ENCODE results near the gene NVL.
A peak's percentile ranks its signal among the peaks of the same experiment; 100 is the strongest.

The NVL gene

DNA sequence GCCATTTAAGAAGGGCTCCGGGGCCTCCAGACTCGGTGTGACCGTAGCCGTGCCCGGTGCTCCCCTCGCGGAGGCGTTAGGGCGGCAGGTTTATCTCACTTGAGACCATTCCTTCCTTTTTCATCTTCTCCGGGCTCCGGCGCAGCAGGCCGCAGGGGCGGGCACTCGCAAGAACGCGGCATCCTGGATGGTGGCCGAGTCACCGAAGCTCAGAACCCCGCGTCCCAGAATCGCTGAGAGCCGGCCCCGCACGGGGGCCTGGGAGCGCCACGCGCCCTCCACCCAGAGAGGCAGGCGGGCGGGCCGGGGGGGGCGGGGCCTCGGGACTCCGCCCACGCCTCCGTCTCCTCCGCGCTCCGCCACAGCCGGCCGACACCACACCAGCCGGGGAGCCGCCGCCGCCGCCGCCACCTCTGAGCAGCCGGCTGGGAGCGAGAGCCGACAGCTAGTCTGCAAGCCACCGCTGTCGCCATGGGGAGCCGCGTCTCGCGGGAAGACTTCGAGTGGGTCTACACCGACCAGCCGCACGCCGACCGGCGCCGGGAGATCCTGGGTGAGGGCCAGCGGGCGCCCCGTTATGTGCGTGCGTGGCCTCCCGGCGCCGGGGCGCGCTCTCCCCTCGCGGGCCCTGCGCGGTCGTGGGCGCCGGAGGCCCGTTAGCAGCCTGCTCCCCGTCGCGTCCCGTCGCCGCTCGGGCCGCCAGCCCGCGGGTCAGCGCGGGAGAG, 146.9 kb downstream of the NVL start, which contains the start of gene DEGS1:
Gene DEGS1, plus strand, starts transcription at position 375 of the 725 bp plus-strand sequence. Its CDS starts 97 bp downstream, at position 472.
- Histone ChIP-seq H4K20me1 (ENCODE audit: insufficient read depth, low read length) (no peaks in the 10 kb centered on the region), H3K27ac (ENCODE audit: low read length) (peak within 1 kb of the TSS; percentile 89), H3K4me2 (ENCODE audit: low read depth, low read length) (peak within 1 kb of the TSS; percentile 75), H3K9me3 (replicated peaks; ENCODE audit: insufficient read depth, low read length) (no peaks in the 10 kb centered on the region), H3K79me2 (ENCODE audit: low read length) (peaks cover 46% of the 10 kb centered on the region), H3K9me2 (replicated peaks; ENCODE audit: insufficient read depth, low read length) (no peaks in the 10 kb centered on the region), H3F3A (ENCODE audit: insufficient read depth, low read length) (peaks cover 25% of the 10 kb centered on the region), H2AFZ (ENCODE audit: low read length) (peak within 1 kb of the TSS; percentile 90), H3K4me1 (ENCODE audit: low read length) (peaks cover 6% of the 10 kb centered on the region; the same call in 1 of the 2 replicates), H3K36me3 (replicated peaks; ENCODE audit: insufficient read depth, low read length) (no peaks in the 10 kb centered on the region), H3K27me3 (replicated peaks; ENCODE audit: insufficient read depth, low read length) (no peaks in the 10 kb centered on the region), H3K9ac (ENCODE audit: low read length) (peak within 1 kb of the TSS; percentile 84), H3K4me3 (ENCODE audit: low read length) (peak within 1 kb of the TSS; percentile 92)
- TF ChIP-seq, protein P1, sequence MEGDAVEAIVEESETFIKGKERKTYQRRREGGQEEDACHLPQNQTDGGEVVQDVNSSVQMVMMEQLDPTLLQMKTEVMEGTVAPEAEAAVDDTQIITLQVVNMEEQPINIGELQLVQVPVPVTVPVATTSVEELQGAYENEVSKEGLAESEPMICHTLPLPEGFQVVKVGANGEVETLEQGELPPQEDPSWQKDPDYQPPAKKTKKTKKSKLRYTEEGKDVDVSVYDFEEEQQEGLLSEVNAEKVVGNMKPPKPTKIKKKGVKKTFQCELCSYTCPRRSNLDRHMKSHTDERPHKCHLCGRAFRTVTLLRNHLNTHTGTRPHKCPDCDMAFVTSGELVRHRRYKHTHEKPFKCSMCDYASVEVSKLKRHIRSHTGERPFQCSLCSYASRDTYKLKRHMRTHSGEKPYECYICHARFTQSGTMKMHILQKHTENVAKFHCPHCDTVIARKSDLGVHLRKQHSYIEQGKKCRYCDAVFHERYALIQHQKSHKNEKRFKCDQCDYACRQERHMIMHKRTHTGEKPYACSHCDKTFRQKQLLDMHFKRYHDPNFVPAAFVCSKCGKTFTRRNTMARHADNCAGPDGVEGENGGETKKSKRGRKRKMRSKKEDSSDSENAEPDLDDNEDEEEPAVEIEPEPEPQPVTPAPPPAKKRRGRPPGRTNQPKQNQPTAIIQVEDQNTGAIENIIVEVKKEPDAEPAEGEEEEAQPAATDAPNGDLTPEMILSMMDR (IDR thresholded peaks at IDR 0.05; ENCODE audit: low read length) = peak; percentile 3; the same call in 1 of the 2 replicates
- no peak for TF ChIP-seq EZH2phosphoT487 (IDR thresholded peaks at IDR 0.05; ENCODE audit: low read length)
- peak; percentile 90 for DNase-seq

DNA sequence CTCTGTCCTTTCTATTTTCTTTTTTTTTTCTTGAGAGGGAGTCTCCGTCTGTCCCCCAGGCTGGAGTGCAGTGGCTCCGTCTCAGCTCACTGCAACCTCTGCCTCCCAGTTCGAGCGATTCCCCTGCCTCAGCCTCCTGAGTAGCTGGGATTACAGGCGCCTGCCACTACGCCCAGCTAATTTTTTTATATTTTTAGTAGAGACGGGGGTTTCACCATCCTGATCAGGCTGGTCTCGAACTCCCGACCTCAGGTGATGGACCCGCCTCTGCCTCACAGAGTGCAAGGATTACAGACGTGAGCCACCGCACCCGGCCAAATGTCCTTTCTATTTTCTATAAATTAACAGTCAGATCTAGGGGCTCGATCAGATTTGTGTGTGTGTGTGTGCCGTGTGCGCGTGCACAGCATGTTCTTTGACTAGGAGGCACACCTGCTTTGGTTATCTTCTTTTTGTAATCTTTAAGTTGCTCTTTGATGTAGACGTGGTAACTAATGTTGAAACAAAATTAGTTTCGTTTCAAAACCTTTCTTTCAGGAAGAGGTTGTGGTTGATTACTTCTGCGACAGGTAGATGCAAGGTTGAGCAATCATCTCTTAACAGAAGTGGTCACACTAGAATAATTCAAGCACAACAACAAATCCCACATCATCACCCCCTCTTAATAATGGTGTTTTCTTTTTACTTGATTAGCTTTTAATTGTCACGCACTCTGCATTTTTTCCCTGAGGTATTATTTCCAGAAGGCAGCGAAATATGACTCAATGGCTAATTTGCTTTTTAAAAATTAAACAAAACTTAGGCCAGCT, 147.7 kb downstream of the NVL start:
- Histone ChIP-seq H3K9me2 (replicated peaks; ENCODE audit: insufficient read depth, low read length) (no peaks in the 10 kb centered on the region), H3F3A (ENCODE audit: insufficient read depth, low read length) (peaks cover 25% of the 10 kb centered on the region), H4K20me1 (ENCODE audit: insufficient read depth, low read length) (no peaks in the 10 kb centered on the region), H3K27ac (ENCODE audit: low read length) (peak overlapping the region; percentile 89), H3K4me1 (ENCODE audit: low read length) (peaks cover 6% of the 10 kb centered on the region; the same call in 1 of the 2 replicates), H2AFZ (ENCODE audit: low read length) (peak overlapping the region; percentile 90), H3K36me3 (replicated peaks; ENCODE audit: insufficient read depth, low read length) (no peaks in the 10 kb centered on the region), H3K9me3 (replicated peaks; ENCODE audit: insufficient read depth, low read length) (no peaks in the 10 kb centered on the region), H3K4me2 (ENCODE audit: low read depth, low read length) (peak overlapping the region; percentile 75), H3K27me3 (replicated peaks; ENCODE audit: insufficient read depth, low read length) (no peaks in the 10 kb centered on the region), H3K79me2 (ENCODE audit: low read length) (peaks cover 39% of the 10 kb centered on the region), H3K9ac (ENCODE audit: low read length) (peak overlapping the region; percentile 84), H3K4me3 (ENCODE audit: low read length) (peak overlapping the region; percentile 92)
- peak; percentile 94 for DNase-seq
- TF ChIP-seq EZH2phosphoT487 (IDR thresholded peaks at IDR 0.05; ENCODE audit: low read length) (no peak), EZH2 (optimal IDR thresholded peaks at IDR 0.05; ENCODE audit: low read depth, low read length) (no peak)
- TF ChIP-seq, protein P1 (IDR thresholded peaks at IDR 0.05; ENCODE audit: low read length) = no peak

DNA sequence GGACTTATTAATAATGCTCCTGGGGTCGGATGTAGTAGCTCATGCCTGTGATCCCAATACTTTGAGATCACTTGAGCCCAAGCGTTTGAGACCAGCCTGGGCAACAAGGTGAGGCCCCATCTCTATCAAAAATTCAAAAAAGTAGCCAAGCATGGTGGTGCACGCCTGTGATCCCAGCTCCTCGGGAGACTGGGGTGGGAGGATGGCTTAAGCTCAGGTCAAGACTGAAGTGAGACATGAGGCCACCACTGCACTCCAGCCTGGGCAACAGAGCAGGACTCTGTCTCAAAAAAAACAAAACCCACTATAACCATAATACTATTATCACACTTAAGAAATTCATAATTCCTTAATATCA, 148.5 kb downstream of the NVL start:
- Histone ChIP-seq H3K27ac (ENCODE audit: low read length) (peak overlapping the region; percentile 89; the same call in 1 of the 2 replicates), H3K9me2 (replicated peaks; ENCODE audit: insufficient read depth, low read length) (no peaks in the 10 kb centered on the region), H3K79me2 (ENCODE audit: low read length) (peaks cover 30% of the 10 kb centered on the region), H3K9ac (ENCODE audit: low read length) (peak overlapping the region; percentile 84; the same call in 1 of the 2 replicates), H3K4me1 (ENCODE audit: low read length) (peaks cover 6% of the 10 kb centered on the region; the same call in 1 of the 2 replicates), H3K4me3 (ENCODE audit: low read length) (peak overlapping the region; percentile 92; the same call in 1 of the 2 replicates), H4K20me1 (ENCODE audit: insufficient read depth, low read length) (no peaks in the 10 kb centered on the region), H3K9me3 (replicated peaks; ENCODE audit: insufficient read depth, low read length) (no peaks in the 10 kb centered on the region), H3K27me3 (replicated peaks; ENCODE audit: insufficient read depth, low read length) (no peaks in the 10 kb centered on the region), H3F3A (ENCODE audit: insufficient read depth, low read length) (peaks cover 25% of the 10 kb centered on the region), H2AFZ (ENCODE audit: low read length) (peak overlapping the region; percentile 90), H3K36me3 (replicated peaks; ENCODE audit: insufficient read depth, low read length) (no peaks in the 10 kb centered on the region), H3K4me2 (ENCODE audit: low read depth, low read length) (peak overlapping the region; percentile 75)
- DNase-seq = no peak
- TF ChIP-seq EZH2 (optimal IDR thresholded peaks at IDR 0.05; ENCODE audit: low read depth, low read length) (no peak), EZH2phosphoT487 (IDR thresholded peaks at IDR 0.05; ENCODE audit: low read length) (no peak)
- TF ChIP-seq, protein P1 (IDR thresholded peaks at IDR 0.05; ENCODE audit: low read length) = no peak
